HG03457 (cell line): Measurements from ENCODE around the gene GPRIN1.

ENCODE experiments used
- ATAC-seq: cut with Tn5 transposase; IDR thresholded peaks from one replicate; pipeline ENCODE4 v1.9.1; 2021; ENCODE audit warnings: moderate number of reproducible peaks; ENCODE audit not compliant: unreplicated experiment

GPRIN1 gene

DNA sequence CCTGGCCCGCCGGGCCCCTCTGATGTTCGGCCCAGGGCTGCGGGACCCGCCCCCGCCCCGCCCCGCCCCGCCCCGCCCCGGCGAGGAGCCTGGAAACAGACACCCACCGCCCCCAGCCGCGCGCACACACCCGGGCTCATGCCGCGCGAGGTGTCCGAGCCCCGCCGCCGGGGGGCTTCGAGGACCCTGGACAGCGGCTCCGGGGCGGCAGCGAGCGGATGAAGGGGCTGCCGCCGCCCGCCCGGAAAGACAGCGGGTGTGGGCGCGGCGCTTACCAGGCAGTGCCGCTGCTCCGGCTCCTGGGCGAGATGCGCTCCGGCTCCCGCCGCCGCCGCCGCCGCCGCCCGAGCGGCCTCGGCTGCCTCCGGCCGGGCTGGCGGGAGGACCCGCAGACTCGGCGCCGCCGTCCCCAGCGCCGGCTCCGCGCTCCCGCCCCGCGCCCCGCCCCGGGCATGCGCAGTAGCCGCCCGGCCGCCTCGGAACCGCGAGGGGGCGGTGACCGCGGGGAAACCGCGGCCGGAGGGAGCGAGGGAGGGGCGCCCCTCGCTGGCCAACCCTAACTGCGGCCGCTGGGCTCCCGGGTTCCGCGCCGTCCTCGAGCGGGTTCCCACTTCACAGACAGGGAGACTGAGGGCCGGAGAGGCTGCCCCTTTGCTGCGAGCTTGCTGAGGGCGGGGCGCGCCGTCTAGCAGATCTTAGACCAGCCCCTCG lies at the start of gene GPRIN1:
Gene GPRIN1, minus strand, starts transcription at position 433 of the 711 bp plus-strand sequence. CDS start 10,322 bp downstream, outside the sequence.
- ATAC-seq, result peak; percentile 61

DNA sequence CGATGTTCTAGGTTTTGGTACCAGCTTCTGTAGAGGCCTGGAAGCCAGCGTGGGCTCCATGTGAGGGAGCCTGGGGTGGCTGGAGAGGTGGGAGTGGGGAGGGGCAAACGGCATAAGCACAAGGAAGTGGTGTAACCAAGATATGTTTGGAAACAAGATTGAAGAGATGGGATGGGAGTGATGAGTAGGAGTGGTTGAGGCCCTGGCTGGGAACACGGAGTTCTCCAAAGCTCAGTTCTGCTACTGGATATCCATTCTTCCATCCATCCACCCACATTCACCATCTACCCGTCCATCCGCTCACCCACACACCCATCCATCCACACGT lies 49.5 kb upstream of the GPRIN1 start:
- no peak for ATAC-seq

DNA sequence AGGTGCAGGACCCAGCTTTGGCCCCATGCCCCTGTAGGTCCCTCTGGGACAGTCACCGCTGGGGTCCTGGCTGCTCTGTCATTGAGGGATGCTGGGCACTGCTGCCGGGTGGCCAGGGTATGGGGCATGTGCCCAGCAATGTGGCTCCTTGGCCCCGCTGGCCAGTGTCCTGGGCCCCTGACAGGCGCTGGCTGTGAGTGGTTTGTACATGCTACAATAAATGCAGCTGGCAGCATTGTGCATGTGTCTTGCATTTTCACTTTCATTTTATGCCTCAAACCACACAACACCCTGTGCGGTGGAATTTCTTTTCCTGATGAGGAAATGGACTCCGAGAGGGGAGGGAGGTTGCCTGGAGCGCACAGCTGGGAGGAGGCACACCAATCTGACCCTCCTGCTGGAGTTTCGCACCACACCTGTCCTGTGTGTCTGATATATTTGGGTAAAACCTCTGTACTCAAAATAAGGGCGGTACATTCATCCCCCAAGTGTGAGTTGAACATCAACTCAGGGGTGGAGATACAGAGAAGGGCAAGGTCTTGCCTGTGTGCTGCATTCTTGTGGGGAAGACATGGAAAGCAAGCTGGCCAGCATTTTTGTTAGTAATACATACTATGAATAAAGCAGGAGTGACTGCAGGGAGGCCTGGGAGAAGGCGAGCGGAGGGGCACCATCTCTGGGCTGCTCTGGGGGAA lies 49.0 kb upstream of the GPRIN1 start:
- no peak for ATAC-seq

DNA sequence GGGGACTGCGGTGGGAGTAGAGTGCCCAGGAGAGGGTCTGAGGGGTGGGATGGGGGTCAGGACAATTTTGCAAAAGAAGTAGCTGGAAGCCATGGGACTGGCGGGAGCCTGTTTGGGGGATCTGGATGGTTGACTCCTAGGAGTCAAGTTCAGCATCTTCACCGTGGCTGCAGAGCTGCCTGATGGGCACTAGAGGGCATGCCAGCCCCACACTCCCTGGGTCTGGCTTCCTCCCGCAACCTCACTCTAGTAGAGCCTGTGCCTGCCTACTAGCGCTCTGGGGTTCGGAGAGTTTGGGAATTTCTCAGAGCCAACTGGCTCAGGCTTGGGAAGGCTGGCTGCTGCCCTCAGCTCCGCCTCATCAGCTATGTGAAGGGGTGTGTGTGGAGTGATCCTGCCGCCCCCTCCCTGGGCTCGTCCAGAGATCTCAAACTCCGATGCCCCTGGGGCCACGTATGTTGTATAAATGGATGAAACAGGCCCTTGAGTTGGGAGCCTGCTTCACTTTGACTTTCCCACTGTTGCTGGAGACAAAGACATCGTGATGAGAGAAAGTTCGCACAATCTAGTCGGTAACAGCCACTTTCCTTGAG lies 48.1 kb upstream of the GPRIN1 start:
- ATAC-seq, result no peak

DNA sequence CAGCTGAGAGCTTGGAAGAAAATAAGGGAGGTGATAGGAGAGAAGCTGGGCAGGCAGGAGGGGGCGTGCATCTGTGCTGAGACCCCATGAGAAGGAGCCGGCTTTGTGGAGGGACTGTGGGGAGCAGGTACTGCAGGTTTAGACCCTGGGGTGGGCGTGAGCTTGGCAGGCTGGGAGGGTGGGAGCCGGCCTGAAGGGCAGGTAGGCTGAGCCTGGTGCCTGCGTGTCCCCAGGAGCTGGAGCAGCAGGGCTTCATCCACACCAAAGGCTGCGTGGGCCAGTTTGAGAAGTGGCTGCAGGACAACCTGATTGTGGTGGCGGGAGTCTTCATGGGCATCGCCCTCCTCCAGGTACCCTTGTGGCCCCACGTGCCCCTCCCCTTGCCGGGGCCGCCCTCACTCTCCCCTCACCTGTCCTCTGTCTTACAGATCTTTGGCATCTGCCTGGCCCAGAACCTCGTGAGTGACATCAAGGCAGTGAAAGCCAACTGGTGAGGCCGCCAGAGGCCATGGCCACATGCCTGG lies 46.6 kb upstream of the GPRIN1 start:
- no peak for ATAC-seq

DNA sequence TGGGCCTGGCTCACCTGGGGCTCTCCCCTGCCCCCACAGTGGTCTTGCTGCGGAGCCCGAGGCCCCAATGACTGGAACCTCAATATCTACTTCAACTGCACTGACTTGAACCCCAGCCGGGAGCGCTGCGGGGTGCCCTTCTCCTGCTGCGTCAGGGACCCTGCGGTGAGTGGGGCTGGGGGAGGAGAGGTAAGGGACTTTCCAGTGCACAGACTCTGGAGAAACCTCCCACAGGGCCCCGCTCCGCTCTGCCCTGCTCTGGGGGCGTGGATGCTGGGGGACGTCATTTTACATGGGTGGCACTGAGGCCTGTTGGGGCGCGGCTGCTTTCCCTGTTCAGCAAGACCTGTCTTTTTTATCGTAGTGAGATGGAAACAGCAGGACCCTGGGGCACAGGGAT lies 44.9 kb upstream of the GPRIN1 start:
- no peak for ATAC-seq

DNA sequence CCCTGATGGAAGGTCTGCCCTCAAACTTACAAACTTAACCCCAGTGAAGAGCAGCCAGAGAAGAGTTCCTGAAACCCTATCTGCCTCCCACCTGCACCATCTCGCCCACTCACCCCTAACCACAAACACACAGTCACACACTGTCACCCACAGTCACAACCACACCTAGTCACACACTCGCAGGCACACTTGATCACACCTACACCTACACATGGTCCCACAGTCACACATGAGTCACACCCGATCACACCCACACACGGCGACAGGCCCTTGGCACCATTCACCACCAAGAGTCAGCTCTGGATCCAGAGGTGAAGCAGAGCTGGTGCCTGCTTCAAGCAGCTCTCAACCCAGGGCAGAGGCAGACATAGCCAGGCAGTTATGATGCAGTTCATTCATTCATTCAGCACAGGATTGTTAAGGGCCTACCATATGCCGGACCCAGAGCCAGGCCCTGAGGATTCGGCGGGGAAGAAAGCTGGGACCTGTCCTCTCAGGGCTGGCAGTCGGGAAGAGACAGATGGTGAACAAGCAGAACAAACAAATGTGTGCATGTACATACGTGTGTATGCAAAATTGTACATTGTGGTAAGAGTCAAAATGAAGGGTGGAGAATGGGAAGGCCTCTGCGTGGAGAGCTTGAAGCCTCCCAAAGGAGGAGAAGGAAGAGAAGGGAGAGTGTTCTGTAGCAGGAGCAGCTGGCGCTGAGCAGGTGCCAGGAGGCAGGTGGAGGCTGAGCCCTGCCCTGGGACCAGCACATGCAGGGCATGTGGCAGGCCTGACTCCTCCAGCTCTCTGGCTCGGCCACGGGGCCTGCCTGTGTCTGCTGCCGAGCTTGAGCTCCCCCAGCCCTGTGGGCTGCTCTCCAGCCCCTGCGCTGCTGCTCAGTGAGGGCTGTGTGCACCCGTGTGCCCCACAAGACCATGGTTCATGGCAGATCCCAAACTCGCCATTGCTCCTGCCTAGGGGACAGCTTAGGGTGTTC lies 43.7 kb upstream of the GPRIN1 start:
- ATAC-seq, result no peak

DNA sequence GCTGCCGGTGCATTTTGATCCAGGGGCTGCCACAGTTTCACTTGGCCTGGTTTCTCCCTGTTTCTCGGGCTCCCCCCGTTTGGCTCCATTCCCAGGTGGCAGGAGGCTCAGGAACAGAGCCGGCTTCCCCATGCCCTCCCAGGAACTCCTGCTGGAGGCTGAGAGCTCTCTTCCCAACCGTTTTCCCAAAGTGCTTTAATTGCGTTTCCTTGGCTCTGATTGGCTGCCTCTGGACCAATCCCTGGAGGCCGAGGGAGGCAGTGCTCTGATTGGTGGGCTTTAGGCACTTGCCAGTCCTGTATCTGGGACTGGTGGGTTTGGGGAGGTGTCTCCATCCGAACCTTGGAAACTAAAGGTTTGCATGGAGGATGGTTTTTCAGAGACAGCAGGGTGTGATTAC lies 42.2 kb upstream of the GPRIN1 start:
- no peak for ATAC-seq

DNA sequence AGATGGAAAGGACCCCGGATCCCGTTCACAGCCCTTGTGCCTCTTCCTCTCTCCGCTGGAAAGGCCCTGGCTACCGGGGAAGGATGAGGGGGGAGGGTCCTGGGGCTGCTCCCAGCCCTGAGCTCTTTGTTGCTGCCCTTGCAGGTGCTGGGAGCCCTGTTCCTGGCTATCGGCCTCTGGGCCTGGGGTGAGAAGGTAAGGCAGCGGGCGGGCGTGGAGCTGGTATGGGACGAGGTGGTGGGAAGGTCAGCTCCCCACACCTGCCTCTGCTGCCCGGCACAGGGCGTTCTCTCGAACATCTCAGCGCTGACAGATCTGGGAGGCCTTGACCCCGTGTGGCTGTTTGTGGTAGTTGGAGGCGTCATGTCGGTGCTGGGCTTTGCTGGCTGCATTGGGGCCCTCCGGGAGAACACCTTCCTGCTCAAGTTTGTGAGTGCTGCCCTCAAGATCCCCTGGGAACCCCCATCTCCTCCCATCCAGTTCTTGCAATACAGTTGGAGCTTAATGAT lies 41.6 kb upstream of the GPRIN1 start:
- ATAC-seq, result no peak

DNA sequence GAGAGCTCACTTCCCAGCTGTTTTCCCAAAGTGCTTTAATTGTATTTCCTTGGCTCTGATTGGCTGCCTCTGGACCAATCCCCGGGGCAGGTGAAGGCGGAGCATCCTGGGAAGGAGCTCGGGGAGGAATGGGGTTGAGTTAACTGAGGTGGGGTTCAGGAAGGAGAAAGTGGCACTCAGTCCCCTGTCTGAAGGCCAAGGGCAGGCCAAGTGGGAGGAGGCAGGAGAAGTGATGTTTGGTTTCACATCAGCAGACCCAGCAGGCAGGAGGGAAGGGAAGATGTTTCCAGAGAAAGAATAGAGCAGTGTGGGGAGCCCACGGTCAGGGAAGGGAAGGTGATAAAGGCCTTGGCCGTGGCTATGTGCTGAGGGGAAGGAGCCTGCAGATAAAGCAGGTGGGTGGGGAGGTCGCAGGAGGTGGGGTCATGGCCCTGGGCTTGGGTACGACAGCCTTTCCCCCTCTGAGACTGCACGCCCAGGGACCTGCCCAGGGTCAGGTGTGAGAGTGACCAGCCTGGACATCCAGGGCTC lies 40.5 kb upstream of the GPRIN1 start:
- ATAC-seq, result no peak

DNA sequence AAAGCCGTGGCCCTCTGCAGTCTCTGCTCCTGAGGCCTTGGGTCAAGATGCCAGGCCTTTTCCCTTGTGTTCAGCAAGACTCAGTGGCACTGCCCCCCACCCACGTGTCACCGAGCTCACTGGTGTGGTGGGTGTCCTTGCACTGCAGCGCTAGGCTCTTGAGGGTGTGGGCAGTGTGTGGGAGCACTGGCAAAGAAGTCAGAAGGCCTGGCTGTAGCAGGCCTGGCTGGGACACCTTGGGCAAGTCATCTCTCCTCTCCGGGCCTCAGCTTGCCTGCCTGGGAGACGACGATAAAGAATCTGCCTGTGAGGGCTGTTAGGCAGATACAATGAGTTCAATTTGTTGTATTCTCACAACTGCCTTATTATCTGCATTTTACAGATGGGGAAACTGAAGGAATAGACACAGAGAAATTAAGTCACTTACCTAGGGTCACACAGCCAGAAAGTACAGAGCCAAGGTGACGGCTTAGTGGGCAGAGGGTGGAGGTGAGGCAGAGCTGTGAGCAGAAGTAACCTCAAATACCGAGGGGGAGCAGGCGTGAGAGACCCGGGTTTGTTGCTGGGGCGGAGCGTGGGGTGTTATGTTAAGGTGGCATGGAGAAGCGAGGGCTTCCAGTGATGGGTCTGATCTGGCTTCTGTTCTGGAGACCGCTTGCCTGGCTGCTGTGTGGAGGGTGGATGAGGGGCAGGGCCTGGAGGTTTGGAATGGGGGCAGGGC lies 38.7 kb upstream of the GPRIN1 start:
- ATAC-seq, result no peak

DNA sequence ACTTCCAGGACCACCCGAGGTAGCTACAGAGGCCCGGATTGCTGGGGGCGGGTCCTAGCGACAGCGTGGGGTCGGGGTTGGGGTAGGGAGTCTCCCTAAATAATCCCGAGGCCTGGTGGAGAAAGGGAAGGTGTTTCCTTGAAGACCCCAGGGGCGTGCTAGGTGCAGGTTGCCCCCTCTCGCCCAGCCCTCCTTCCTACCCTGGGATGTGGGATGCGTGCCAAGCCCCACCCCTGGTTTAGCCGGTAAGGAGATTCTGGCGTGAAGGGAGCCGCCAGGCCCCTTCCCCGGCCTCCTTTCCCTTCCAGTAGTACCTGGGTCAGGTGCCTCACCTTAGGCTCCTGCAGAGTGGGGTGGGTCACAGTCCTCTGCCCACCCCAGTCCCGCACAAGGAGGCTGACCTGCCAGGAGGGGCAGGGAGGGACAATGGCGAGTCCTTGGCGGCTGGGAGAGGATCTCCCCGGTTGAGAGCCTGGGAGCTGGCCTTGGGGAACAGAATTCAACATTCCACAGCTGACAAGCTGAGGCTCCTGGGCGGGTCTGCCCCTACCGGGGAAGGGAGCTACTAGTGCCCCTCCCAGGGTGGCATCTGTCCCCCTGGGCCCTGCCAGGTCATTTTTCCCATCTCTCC lies 38.0 kb upstream of the GPRIN1 start:
- no peak for ATAC-seq

DNA sequence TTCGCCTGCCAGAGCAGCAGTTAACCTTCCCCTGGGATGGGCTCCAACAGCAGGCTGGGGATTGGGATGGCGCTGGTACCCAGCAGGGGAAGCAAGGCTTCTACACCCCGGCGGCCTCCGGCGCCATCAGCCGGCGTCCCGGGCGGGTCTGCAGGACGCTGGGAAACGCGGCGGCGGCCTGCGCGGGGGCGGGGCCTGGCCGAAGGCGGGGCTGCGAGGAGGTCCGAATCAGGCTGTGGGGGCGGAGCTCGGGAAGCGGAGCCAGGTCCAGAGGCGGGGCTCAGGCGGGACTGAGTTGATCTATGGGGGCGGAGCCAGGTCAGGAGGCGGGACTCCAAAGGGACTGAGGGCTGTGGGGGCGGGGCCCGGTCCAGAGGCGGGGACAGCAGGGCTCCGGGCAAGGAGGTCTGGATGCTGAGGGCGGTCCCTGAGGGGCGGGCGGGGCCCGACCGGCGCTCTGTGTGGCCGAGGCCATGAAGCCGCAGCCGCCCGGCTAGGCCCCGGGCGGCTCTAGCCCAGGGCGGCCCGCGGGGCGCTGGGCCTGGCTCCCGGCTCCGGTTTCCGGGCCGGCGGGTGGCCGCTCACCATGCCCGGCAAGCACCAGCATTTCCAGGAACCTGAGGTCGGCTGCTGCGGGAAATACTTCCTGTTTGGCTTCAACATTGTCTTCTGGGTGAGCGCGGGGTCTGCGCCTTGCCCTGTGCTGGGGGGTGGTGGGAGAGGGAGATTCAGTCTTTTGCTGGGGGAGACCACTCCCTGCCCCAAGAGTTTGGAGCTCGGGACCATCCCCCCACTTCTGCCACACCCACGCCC lies 37.3 kb upstream of the GPRIN1 start, which contains the start of gene TSPAN17:
Gene TSPAN17, plus strand, starts transcription at position 455 of the 813 bp plus-strand sequence. Its CDS starts 132 bp downstream, at position 587.
- peak; percentile 87 for ATAC-seq

DNA sequence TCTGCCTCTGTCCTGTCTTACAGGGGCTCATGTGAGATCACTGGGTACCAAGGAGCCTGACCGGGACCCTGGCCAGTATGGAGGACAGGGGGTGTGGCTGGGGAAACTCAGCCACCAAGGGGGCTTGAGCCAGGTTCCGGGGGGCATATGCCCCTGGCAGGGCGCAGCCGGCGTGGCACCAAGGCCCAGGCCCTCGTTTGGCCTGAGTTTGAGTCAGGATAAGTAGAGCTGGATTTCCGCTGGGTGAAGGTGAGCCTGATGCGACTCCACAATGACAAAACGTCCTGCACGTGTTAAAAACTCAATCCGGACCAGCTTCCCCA lies 36.7 kb upstream of the GPRIN1 start:
- ATAC-seq, result no peak

DNA sequence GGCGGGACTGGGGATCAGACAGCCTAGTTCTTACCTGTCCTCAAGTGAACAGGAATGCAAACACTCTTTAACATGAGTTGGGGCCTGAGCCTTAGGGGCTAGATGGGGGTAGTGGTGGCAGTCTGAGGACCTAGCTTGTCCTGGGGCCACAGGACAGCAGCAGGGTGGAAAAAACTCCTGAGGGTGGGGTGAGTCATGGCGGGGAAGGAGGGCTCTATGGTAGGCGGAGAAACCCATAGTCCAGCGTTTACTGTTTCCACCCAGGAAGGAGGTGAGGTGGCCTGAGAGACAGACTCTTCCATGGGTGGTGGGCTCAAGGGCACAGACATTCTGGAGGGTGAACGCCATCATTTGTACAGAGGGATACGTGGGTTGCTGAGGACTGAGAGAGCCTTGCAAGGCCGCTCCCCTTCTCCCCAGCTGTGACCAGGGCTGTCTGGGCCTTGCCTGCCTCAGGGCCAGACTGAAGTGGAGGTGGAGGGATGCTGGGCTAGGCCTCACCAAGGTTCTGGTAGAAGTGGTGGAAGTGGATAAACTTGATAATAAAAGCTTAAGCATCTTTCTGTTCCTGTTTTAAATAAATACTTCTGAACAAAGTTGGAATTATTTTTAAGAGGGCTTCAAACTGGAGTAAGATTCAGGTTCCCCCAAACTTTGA lies 36.2 kb upstream of the GPRIN1 start:
- no peak for ATAC-seq

DNA sequence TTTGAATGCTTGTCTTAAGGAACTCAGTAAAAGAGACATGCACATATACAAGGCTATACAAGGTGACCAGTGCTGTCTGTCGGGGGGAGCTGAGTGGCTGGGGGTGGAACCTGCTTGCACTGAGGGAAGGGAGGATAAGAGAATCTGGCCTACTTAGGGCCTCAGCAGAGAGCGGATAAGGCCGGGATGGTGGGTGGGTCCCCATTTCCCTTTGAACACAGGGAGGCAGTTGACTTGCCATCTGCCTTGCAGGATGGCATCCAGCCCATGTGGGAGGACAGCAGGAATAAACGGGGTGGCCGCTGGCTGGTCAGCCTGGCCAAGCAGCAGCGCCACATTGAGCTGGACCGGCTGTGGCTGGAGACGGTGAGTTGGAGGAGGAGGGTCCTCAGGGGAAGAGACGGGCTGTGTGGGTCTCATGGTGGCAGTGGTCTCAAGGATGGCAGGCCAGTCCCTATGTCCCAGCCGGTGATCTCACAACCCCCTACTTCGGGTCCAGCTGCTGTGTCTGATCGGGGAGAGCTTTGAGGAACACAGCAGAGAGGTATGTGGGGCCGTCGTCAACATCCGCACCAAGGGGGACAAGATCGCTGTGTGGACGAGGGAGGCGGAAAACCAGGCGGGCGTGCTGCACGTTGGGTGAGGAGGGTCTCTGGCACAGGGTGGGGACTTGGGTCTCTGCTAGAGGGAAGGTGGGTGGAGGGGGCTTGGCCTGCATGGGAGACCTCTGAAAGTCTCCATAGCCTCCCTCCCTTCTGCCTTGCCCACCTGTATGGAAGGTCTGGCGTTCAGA lies 35.1 kb upstream of the GPRIN1 start:
- ATAC-seq, result no peak

DNA sequence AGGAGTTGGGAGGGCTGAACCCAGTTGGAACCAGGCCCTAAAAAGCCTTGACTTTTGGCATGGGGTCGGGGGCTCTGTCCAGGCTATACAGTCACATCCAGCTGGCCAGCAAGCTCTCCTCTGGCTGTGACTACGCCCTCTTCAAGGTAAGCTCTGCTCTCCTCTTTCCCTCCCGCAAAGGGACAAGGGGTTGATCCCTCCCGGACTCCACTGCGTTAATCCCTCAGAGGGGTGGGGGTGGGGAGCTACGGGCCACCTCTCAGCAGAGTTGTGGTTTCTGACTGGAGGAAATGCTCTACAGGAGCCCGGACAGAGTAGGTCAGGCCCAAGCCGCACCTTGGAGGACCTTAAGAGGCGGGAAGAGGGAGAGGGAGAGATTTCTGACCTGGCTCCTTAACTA lies 34.3 kb upstream of the GPRIN1 start:
- no peak for ATAC-seq
